HL-60 (cell line): ENCODE data around the gene ROBO4.

Source experiments
- CTCF ChIP-seq: IDR thresholded peaks from one replicate; pipeline ENCODE4 v1.5.1; 2011; ENCODE audit warnings: low read length, control low read depth, inconsistent platforms; ENCODE audit not compliant: insufficient read depth
- POLR2AphosphoS5 ChIP-seq: IDR thresholded peaks from 2 replicates; pipeline ENCODE4 v1.6.1; 2012; ENCODE audit warnings: low read depth
- REST ChIP-seq: IDR thresholded peaks from 2 replicates; pipeline ENCODE4 v1.6.1; 2012; ENCODE audit warnings: low read depth; ENCODE audit not compliant: insufficient replicate concordance
- SPI1 ChIP-seq: IDR thresholded peaks from 2 replicates; pipeline ENCODE4 v1.6.1; 2012; ENCODE audit warnings: low read depth, mild to moderate bottlenecking, borderline replicate concordance

GRCh38 chr11:124882339-124883071 is 15.2 kb downstream of the ROBO4 start:
- no peak for TF ChIP-seq CTCF
- TF ChIP-seq SPI1 = no peak
- no peak for TF ChIP-seq POLR2AphosphoS5
- TF ChIP-seq REST = no peak
